GM19351 (cell line): ENCODE data around the gene HMBS.
"Not testable (repeated sequence)": the region's sequence is repeated elsewhere in the genome, so short reads cannot be mapped to it uniquely, and the experiment has no call there.

Experiments
- ATAC-seq: cut with Tn5 transposase; IDR thresholded peaks from one replicate; pipeline ENCODE4 v1.9.1; 2021; ENCODE audit warnings: mild to moderate bottlenecking, moderate library complexity; ENCODE audit not compliant: unreplicated experiment

The HMBS gene

DNA sequence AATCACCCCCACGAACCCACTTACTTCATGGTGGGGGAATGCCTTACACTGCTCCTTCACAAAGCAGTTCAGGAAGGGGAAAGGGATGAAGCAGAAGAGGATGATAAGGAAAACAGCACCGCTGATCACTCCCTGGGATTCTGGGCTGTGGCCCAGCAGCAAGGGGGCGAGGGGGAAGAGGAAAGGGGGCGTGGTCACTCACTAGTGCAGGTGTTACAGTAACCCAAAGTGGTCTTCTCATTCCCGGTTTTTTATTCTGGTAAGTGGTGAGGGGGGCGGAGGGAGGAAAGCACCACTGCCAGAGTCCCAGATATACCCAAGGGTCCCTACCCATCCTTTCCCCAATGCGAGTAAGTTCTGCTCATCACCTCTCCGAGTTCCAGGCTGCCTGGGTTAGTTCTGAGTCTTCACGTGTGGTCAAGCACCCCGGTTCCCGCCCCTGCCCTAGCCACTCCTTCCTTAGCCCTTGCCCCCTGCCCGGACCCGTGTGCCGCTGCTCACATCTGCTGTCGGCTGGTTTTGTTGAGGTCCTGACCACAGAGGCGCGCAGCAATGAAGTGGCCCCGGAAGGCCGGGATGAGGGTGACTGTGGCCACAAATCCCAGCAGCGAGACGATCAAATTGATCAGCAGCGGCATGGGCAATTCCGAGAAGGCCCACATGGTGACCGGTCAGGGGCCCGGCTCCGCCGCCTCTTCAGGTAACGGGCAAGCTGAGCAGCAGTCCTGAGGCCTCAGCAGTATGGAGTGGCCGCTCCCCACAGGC lies 16.5 kb downstream of the HMBS start:
- ATAC-seq: peak; percentile 31

DNA sequence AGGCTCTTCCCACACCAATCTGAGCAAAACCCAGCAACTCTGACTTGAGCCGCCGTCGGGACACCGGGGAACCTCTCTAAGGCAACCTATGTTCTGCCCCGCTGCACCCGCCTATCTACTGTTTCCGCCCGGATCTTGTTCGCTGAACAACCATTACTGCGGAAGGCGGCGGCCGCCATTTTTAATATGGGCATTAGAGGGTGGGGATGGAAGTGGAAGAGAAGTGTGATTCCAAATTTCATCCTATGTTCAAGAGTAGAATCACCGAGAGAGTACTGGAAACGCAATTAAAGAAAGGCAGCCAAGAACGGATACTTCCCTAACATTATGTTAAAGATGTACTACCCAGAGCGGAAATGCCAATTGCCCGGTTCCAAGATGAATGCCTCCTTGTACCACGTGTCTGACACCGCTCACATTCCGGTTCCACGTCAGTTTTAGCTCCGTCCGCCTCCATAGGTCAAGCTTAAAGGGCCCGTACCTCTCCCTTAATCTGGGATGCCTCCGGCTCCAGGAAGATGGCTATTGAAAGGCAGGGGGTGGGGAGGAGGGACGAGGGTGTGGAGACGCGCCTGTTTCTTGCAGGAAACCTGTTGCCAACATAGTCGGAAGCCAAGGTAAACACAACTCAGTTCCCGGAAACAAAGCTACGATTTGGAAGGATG lies 17.2 kb downstream of the HMBS start, which contains the start of gene DPAGT1:
DPAGT1 (minus strand) TSS at position 95 of the 665 bp plus-strand sequence. CDS start 198 bp downstream, outside the sequence.
- ATAC-seq: peak; percentile 79

DNA sequence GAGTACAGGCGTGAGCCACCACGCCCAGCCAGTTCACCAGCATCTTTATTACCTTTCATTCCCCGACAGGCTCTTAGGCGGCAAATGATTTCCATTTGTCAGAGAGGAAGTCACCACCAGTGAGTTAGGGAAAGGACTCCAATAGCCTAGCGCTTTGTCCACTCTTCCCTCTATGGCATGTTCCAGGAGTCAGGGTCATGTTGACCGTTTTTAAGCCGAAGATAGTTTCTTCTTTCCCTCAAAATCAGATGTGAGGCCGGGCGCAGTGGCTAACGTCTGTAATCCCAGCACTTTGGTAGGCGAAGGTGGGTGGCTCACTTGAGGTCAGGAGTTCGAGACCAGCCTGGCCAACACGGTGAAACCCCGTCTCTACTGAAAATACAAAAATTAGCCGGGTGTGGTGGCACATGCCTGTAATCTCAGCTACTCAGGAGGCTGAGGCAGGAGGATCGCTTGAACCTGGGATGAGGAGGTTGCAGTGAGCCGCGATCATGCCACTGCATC lies 18.5 kb downstream of the HMBS start:
- ATAC-seq: not testable (repeated sequence)

DNA sequence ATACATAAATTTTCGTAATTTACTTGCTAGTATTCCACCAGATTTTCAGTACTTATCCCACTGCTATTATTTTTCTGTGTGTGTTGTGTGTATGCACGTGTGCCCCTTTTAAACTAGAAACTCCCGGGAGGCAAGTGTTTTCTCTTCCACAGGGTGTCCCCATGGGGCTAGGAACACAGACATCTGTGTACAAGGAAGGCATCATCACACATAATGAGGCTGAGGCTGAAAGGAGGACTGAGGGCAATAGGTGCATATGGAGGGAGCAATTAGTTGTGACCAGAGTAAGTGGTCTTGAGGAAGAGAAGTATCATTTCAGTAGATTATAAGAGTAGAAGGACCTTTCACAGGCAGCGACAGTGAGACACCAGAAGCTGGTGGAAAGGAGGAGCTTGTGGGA lies 19.1 kb downstream of the HMBS start:
- no peak for ATAC-seq

DNA sequence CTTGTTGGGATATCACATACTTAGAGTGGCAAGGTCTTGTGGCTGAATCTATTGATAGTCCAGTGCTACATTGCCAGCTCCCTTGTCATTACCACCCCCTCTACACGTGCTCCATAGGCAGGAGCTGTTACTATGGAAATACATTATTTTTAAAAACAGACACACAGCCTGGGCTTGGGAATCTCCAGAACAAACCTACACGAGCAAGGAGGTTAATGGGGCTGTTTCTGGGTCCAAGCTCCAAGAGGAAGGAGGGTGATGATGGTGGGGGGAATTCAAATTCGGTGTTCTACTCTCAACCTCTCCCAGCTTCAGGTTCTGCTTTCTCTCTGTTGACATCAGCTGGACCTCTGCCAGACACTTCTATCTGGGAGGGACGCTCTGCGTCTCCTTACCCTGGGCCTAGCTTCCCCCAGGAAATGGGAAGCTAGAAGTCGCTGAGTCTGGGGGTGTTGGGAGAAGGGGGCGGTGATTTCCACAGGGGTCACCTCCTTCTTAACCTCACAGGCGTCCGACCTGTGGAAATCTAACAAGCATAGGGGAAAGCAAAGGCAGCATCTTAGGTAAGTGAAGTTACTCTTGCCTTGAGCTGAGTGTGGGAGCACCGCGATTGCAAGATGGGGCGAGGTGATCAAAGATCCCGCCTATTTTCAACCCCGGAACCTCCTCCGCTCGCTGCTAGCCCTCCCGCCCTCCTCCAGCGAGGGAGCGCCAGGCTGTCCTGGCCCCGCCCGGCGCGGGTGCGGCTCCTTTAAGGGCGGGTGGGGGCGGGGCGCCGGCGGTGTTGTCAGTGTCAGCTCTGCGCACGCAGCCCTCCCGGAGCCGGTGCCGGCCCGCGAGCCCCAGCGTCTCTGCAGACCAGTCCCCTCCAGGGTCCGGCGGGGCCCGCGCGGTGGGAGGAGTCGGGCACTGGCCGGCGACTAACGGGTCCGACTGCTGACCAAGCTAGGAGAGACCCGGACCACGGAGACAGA lies 22.2 kb downstream of the HMBS start, which contains the start of gene C2CD2L:
C2CD2L (plus strand) TSS at position 781 of the 974 bp plus-strand sequence. CDS start 398 bp downstream, outside the sequence.
- ATAC-seq: peak; percentile 74

DNA sequence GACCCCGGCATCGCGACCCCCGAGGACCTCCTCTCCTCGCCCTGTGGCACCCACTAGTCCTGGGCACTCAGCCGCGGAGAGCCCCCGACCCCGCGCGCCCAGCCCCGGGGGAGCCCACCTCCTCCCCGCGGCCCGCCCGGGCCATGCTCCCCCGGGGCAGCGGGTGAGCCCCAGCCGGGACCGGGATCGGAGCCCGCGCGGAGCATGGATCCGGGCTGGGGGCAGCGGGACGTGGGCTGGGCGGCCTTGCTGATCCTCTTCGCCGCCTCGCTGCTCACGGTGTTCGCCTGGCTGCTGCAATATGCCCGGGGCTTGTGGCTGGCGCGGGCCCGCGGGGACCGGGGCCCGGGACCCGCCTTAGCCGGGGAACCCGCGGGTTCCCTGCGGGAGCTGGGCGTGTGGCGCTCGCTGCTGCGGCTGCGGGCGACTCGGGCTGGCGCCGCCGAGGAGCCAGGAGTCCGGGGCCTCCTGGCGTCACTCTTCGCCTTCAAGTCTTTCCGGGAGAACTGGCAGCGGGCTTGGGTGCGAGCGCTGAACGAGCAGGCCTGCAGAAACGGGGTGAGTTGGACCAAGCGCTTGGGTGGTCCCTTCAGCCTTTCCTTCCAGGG lies 23.0 kb downstream of the HMBS start:
- ATAC-seq: peak; percentile 12

DNA sequence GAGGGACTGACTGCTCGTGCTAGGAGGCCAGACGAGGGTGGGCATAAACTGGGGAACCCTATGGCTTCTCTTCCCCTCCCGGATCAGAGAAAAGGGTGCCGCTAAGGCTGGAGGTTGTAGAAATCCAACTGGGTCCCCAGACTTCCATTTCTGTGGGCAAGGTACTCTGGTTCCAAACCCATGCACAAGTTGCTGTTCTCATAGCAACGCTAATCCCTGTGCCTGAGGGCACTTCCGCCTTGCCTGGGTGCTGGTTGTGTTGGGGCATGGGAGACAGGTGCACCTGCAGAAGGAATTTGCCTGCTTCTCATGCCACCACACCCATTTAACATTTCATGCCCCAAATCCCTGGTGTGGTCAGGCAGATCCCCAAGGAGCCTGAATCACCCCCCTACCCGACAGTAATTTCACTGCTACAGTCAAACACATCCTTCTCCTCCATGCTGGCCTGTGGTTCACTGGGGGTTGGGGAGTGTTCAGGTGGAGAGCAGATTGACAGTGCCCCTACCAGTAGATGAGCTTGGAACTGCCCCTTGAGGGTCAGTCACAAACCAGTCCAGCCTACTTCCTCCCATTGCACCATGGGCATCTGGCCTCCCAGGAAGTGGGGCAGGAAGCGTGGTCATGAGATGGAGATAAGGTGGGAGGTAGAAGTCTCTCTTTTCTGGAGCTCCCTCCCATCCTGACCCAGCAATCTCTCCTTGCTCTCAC lies 23.6 kb downstream of the HMBS start:
- no peak for ATAC-seq

DNA sequence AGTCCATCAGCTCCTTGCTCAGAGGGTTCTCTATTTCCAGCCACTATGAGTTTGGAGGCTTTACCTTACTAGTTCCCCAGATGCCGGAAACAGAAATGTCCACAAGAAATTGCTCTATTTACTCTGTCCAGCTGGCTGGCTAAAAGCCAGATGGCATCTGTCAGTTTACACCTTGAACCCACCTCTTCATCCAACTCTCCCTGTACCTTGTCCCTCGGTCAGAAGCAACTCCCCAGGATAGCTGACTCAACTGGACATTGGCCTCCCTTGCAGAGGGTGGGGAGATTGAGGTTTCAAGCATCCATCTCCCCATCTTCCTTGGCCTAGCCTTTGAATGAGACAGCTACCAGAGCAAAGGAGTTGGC lies 24.2 kb downstream of the HMBS start:
- ATAC-seq: no peak

DNA sequence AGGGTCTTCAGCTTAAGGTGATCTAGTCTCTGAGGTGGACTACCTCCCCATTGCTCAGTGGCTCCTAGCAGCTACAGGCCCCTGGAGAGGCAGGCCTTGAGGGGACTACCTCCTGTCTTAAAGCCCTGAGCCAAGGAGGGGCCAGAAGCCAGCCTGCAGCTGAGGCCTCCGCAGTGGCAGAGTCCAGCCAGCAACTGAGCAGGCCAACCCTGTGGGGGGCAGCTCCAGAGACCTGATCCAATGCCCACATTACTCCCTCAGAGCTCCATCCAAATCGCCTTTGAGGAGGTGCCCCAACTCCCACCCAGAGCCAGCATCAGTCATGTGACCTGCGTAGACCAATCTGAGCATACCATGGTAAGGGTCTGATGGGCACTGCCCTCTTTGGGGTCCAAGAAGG lies 25.2 kb downstream of the HMBS start:
- ATAC-seq: no peak

DNA sequence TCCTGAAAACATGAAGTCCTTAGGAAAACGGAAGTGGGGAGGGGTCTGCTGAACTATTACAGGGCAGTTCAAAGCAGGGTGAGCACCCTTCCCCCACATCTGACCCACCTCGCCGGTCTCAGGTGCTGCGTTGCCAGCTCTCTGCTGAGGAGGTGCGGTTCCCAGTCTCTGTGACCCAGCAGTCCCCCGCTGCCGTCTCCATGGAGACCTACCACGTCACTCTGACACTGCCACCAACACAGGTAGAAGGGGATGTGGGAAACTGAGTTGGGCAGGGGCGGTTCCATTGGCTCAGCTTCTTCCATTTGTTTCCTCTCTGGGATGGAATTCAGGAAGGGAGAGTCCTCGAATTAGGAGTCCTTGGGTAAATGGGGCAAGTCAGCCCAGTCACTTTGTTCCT lies 25.8 kb downstream of the HMBS start:
- no peak for ATAC-seq

DNA sequence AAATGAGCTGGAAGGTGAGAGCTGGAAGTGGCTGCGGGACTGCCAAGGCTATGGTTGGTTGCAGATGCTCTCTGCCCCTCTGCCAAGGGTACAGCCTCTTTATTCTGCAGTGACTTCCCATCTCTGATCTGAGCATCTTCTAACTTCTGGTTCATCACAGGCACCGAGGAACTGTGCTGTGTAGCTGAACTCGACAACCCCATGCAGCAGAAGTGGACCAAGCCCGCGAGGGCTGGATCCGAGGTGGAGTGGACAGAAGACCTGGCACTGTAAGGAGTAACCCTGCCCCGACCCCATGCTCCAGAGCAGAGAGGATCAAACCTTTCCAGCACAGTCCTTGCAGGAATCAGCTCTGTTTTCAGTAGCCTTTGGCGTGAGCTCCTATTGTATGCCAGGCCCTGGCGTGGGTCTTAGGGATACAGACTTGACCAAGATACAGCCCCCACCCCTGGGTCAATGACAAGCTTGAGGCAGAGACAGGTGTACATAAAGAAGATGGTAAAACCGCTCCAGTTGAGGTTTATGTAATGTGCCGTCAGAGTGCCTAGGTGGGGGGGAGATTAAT lies 26.8 kb downstream of the HMBS start:
- ATAC-seq: no peak

DNA sequence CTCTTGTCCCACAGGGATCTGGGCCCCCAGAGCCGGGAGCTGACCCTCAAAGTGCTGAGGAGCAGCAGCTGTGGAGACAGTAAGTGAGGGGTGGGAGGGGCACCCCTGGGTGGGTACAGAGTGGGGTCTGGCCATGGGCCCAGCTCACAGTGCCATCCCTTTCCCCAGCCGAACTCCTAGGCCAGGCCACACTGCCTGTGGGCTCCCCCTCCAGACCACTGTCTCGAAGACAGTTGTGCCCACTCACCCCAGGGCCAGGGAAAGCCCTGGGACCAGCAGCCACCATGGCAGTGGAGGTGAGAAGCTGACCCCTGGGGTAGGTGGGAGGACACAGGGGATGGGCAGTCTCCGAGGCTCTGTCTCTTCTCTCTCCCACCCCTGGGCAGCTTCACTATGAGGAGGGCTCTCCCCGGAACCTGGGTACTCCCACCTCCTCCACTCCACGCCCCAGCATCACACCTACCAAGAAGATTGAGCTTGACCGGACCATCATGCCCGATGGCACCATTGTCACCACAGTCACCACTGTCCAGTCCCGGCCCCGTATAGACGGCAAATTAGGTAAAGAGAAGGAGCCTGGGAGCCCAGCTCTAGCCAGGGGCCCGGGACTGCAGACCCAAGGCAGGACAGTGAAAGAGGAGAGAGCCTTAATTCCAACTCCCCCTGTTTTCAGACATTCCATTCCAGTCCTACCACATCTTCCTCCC lies 27.8 kb downstream of the HMBS start:
- ATAC-seq: no peak

DNA sequence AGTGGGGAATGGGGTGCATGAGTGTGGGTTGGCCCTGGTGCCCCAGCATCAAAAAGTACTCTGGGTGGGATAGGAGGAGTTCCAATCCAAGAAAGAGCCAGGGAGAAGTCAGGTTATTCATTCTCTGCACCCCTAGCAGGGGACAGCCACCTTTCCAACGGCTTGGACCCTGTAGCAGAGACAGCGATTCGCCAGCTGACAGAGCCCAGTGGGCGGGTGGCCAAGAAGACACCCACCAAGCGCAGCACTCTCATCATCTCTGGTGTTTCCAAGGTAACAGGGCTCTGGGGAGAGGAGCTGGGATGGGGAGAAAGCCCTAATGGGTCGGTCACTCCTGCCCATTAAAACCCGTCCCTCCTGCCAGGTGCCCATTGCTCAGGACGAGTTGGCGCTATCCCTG lies 29.0 kb downstream of the HMBS start:
- no peak for ATAC-seq

DNA sequence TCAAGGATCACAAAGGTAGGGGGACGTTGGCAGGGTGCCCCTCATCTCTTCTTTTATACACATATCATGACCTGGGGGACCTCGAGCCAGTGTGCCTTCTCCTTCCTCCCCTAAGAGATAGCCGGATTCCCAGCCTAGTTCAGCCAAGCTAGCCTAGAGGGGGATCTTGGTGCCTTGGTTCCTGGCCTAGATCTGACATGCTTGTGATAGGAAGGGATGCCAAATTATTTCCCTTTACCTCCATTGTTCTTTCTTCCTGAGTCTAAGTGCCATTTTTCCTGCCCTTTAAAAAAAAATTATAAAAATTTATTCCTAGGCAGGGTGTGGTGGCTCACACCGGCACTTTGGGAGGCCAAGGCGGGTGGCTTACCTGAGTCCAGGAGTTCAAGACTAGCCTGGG lies 29.7 kb downstream of the HMBS start:
- no peak for ATAC-seq

DNA sequence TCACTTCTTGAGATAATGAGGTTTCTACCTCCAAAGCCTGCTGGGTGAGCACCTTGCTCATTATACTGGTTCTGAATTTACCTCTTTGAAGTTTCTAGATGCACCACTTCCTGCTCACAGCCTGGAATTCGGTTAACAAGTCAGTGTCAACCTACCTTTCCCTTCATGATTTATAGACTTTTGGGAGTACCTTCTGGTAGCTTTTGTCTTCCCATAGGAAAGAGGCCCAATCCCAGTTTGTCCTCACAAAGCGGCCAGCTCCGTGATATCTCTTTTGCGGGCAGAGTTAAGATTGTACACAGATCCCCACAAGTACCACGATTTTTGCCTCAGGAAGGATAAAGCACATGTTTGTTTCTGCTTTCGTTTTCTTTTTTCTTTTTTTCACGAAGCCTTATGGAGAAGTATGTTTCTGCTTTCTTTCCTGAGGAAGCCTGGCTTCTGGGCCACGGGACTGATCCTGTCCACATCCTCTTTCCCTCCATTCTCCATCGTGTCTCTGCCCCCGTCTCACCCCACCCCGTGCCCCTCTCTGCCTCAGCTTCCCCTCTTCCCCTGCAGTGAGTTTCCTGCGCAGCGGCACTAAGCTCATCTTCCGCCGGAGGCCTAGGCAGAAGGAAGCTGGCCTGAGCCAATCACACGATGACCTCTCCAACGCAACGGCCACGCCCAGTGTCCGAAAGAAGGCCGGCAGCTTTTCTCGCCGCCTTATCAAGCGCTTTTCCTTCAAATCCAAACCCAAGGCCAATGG lies 31.0 kb downstream of the HMBS start:
- ATAC-seq: no peak

DNA sequence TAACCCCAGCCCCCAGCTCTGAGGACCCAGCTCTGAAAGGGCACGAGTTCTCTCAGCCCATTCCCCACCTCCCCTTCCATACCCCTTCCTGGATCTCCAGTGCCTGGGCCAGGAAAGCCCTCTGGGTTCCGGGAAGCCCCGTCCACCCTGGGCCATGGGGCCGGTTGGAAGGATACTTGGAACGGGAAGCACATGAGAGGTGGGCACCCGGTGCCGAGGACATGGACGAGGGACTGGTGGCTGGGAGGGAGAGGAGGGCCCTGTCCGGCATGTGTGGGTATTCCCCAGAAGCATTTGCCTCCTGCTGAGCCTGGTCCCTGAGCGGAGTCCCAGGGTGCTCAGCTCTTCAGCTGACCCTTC lies 31.5 kb downstream of the HMBS start:
- no peak for ATAC-seq

DNA sequence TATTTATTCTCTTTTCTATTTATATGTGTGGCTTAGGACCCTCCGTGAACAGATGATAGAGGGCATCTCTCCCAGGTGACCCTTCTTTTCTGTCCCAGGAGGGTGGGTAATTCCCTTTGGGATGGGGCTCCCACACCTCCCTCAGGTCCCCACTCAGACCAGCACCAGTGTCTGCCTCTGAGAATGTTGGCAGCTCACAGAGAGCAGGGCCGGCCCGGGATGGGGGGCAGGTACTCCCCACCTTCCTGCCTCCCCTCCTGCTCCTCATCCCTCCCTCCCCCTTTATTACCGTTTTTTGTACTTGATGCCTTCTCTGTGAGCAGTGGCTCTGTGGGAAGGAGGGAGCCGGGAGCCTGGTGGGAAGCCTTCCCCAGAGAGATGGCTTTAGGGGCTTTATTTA lies 31.9 kb downstream of the HMBS start:
- ATAC-seq: no peak

DNA sequence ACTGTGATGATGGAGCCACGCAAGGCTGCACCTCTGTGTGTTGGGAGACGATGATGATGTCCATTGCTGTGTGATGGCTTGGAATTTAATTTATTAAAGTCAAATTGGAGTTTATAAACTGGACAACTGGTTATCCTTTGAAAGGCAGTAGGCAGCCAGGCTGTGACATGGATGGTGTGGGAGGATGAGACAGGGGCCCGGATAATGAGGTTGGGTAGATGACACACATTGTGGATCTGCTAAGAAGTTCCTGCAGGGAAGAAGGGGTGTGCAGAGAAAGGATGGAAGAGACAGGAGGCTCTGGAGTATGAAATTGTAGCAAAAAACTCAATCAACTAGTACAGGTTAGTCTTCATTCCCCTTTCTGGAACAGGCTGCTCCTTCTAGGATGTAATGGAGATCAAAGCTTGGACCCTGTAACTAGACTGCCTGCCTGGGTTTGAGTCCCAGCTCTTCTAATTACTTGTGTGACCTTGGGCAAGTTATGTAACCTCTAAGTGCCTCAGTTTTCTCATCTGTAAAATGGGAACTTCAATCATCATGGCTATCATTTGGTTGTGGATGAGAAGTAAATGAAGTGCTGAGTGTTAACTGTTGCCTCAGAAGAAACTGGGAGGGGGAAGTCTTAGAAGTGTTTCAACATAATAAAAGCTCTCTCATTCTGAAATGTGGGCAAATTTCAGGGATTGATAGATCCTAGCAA lies 32.5 kb downstream of the HMBS start:
- no peak for ATAC-seq
